ENCODE results near the gene DLX2.
"Not testable (repeated sequence)": the region's sequence is repeated elsewhere in the genome, so short reads cannot be mapped to it uniquely, and the experiment has no call there.

Gene DLX2

GRCh38 chr2:172102391-172103359, at the start of gene DLX2:
Gene DLX2, minus strand, starts transcription at chr2:172102900. Its CDS starts 362 bp downstream, at chr2:172102538.
- peak; percentile 93 for DNase-seq (ENCODE audit: low spot score)

GRCh38 chr2:172147944-172148650, 45.4 kb upstream of the DLX2 start:
- DNase-seq (ENCODE audit: low spot score): no peak

- DNase-seq (ENCODE audit: low spot score): no peak
Observed at GRCh38 chr2:172143817-172144216, 41.1 kb upstream of the DLX2 start.

- not testable (repeated sequence) for DNase-seq (ENCODE audit: low spot score)
Observed at GRCh38 chr2:172138727-172139126, 36.0 kb upstream of the DLX2 start.

- DNase-seq (ENCODE audit: low spot score): no peak
Observed at GRCh38 chr2:172137943-172138342, 35.2 kb upstream of the DLX2 start.

- no peak for DNase-seq (ENCODE audit: low spot score)
Observed at GRCh38 chr2:172137109-172137508, 34.4 kb upstream of the DLX2 start.

- no peak for DNase-seq (ENCODE audit: low spot score)
Observed at GRCh38 chr2:172135446-172135845, 32.7 kb upstream of the DLX2 start.

- no peak for DNase-seq (ENCODE audit: low spot score)
Observed at GRCh38 chr2:172134270-172134669, 31.6 kb upstream of the DLX2 start.

- no peak for DNase-seq (ENCODE audit: low spot score)
Observed at GRCh38 chr2:172131713-172132555, 29.2 kb upstream of the DLX2 start.

- no peak for DNase-seq (ENCODE audit: low spot score)
Observed at GRCh38 chr2:172129404-172129803, 26.7 kb upstream of the DLX2 start.

GRCh38 chr2:172128484-172128883, 25.8 kb upstream of the DLX2 start:
- DNase-seq (ENCODE audit: low spot score): no peak

GRCh38 chr2:172120118-172120517, 17.4 kb upstream of the DLX2 start:
- no peak for DNase-seq (ENCODE audit: low spot score)

- DNase-seq (ENCODE audit: low spot score): no peak
Observed at GRCh38 chr2:172119089-172119488, 16.4 kb upstream of the DLX2 start.

- DNase-seq (ENCODE audit: low spot score): no peak
Observed at GRCh38 chr2:172116107-172116506, 13.4 kb upstream of the DLX2 start.

- no peak for DNase-seq (ENCODE audit: low spot score)
Observed at GRCh38 chr2:172114579-172114978, 11.9 kb upstream of the DLX2 start.

- not testable (repeated sequence) for DNase-seq (ENCODE audit: low spot score)
Observed at GRCh38 chr2:172114176-172114575, 11.5 kb upstream of the DLX2 start.

GRCh38 chr2:172113617-172114016, 10.9 kb upstream of the DLX2 start:
- DNase-seq (ENCODE audit: low spot score): peak; percentile 27

GRCh38 chr2:172109988-172110811, 7.5 kb upstream of the DLX2 start:
- DNase-seq (ENCODE audit: low spot score): no peak

- DNase-seq (ENCODE audit: low spot score): no peak
Observed at GRCh38 chr2:172109256-172109987, 6.7 kb upstream of the DLX2 start.

GRCh38 chr2:172108587-172108930, 5.9 kb upstream of the DLX2 start:
- DNase-seq (ENCODE audit: low spot score): peak; percentile 4

Measured in AG08396 (cell line).